NCI-H2196 treated with DMSO at 0.1 percent for 48 hours (cell line): ENCODE results near the gene SLC36A1.
"Not testable (repeated sequence)": the region's sequence is repeated elsewhere in the genome, so short reads cannot be mapped to it uniquely, and the experiment has no call there.

ENCODE experiments used
- DNase-seq: peaks from one replicate; lab custom pipeline; 2025; ENCODE audit not compliant: unreplicated experiment; lab: John Stamatoyannopoulos, UW

SLC36A1 gene

GRCh38 chr5:151483176-151483575 is 35.8 kb downstream of the SLC36A1 start:
- DNase-seq = no peak

GRCh38 chr5:151483647-151484046 is 36.2 kb downstream of the SLC36A1 start:
- no peak for DNase-seq

GRCh38 chr5:151487544-151487943 is 40.1 kb downstream of the SLC36A1 start:
- no peak for DNase-seq

- DNase-seq = no peak
Measured at GRCh38 chr5:151490627-151491026, 43.2 kb downstream of the SLC36A1 start.

GRCh38 chr5:151491062-151491461 is 43.7 kb downstream of the SLC36A1 start:
- DNase-seq = no peak

GRCh38 chr5:151492729-151493128 is 45.3 kb downstream of the SLC36A1 start:
- DNase-seq = no peak

GRCh38 chr5:151493665-151494064 is 46.3 kb downstream of the SLC36A1 start:
- DNase-seq = no peak

GRCh38 chr5:151495320-151495719 is 47.9 kb downstream of the SLC36A1 start:
- no peak for DNase-seq

- DNase-seq = no peak
Measured at GRCh38 chr5:151496041-151496484, 48.7 kb downstream of the SLC36A1 start.

GRCh38 chr5:151497391-151498002 is 50.1 kb downstream of the SLC36A1 start:
- DNase-seq = no peak

- DNase-seq = no peak
Measured at GRCh38 chr5:151498395-151499155, 51.2 kb downstream of the SLC36A1 start.

- no peak for DNase-seq
Measured at GRCh38 chr5:151499501-151500035, 52.2 kb downstream of the SLC36A1 start.

- DNase-seq = no peak
Measured at GRCh38 chr5:151504006-151504405, 56.6 kb downstream of the SLC36A1 start.

- DNase-seq = not testable (repeated sequence)
Measured at GRCh38 chr5:151508308-151508707, 60.9 kb downstream of the SLC36A1 start.

- DNase-seq = no peak
Measured at GRCh38 chr5:151509231-151509630, 61.8 kb downstream of the SLC36A1 start.

- no peak for DNase-seq
Measured at GRCh38 chr5:151509836-151510235, 62.4 kb downstream of the SLC36A1 start.

- DNase-seq = no peak
Measured at GRCh38 chr5:151517122-151517920, 69.9 kb downstream of the SLC36A1 start.

- DNase-seq = no peak
Measured at GRCh38 chr5:151520294-151520693, 72.9 kb downstream of the SLC36A1 start.

- no peak for DNase-seq
Measured at GRCh38 chr5:151522226-151522625, 74.8 kb downstream of the SLC36A1 start.

GRCh38 chr5:151523335-151523734 is 75.9 kb downstream of the SLC36A1 start:
- DNase-seq = peak; percentile 6

GRCh38 chr5:151528153-151528552 is 80.8 kb downstream of the SLC36A1 start:
- DNase-seq = no peak
